Measurements from ENCODE around the gene UBC.

DNA sequence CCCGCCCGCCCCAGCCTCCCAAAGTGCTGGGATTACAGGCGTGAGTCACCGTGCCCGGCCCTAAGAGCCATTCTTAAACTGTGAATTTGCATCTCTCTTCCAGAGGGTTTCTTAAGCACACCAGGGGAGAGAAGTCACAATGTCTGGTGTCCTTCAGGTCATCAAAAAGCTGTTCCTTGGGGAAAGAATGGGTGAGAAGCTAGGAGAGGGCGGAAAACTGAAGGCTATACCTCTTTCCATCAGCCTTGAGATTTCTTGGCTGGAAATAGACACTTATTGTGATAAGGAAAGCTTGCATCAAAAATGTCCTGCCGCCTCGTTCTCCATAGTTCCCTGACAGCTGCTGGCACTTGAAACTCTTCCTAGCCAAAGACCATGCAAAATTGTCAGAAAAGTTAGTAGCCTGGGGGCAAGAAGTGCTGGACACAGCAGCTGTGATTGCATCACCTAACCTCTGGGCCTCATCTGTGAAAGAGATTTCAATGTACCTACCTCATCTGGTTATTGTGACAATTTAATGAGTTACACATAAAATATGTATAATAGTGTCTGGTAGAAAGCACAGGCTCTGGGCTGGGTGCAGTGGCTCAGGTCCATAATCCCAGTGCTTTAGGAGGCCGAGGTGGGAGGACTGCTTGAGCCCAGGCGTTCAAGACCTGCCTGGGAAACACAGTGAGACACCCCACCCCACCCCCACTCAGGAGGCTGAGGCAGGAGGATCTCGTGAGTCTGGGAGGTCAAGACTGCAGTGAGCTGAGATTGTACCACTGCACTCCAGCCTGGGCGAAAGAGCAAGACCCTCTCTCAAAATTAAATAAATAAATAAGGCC lies 9.7 kb upstream of the UBC start:
- TF ChIP-seq CTCF (IDR thresholded peaks at IDR 0.05) = no peak
- TF ChIP-seq EZH2 (IDR thresholded peaks at IDR 0.05; ENCODE audit: borderline replicate concordance, insufficient read depth, low read depth, low read length, poor library complexity, severe bottlenecking) = no peak
